Measurements from ENCODE around the gene ARAF. TPM values are rescaled to one million over a fixed set of nuclear protein-coding genes. Genes with fewer than 3 reads are reported as not detected.

ARAF gene
- total RNA-seq = 31.0 and 31.5 TPM in 2 replicates

GRCh38 chrX:47560934-47561658, at the start of gene ARAF:
TSS of gene ARAF (plus strand) at chrX:47561205. CDS start at chrX:47562968, 1,763 bp downstream.

GRCh38 chrX:47581731-47582647, 21.0 kb downstream of the ARAF start, which contains the start of gene TIMP1:
TSS of gene TIMP1 (plus strand) at chrX:47582436. CDS start at chrX:47583416, 980 bp downstream.

GRCh38 chrX:47619486-47620302, 58.7 kb downstream of the ARAF start, which contains the start of gene SYN1:
TSS of gene SYN1 (minus strand) at chrX:47619857. CDS start at chrX:47619728, 129 bp downstream.

Other genes with a start within 250 kb of the ARAF start
- under 0.01 TPM in 1 of 2 replicates, not detected in the other for gene ZNF157, start 190.6 kb upstream of the ARAF start, total RNA-seq
- 6.6 and 10.7 TPM in 2 replicates for gene ZNF41, start 78.0 kb upstream of the ARAF start, total RNA-seq
- gene TIMP1, start 21.2 kb downstream of the ARAF start, total RNA-seq = 1,035 and 4,999 TPM in 2 replicates
- 0.80 and 3.5 TPM in 2 replicates for gene SYN1, start 58.7 kb downstream of the ARAF start, total RNA-seq
- gene CFP, start 68.7 kb downstream of the ARAF start, total RNA-seq = 0.39 and 0.56 TPM in 2 replicates
- 41.1 and 55.3 TPM in 2 replicates for gene ELK1, start 89.4 kb downstream of the ARAF start, total RNA-seq
- 103 and 164 TPM in 2 replicates for gene UXT, start 98.0 kb downstream of the ARAF start, total RNA-seq

All from epithelial cell of alveolus of lung (primary cell).